Measurements from ENCODE around the gene RTN4IP1.
A peak's percentile ranks its signal among the peaks of the same experiment; 100 is the strongest.
"Not testable (repeated sequence)": the region's sequence is repeated elsewhere in the genome, so short reads cannot be mapped to it uniquely, and the experiment has no call there.

RTN4IP1 gene

DNA sequence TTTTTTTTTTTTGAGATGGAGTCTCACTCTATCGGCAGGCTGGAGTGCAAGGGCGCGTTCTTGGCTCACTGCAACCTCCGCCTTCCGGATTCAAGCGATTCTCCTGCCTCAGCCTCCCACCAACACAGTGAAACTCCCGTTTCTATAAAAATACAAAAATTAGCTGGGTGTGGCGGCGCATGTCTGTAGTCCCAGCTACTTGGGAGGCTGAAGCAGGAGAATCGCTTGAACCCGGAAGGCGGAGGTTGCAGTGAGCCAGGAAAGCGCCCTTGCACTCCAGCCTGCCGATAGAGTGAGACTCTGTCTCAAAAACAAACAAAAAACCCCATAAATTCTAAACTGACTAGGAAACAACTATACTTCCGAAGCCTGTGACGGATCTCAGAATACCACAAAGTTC lies 1.5 kb downstream of the RTN4IP1 start:
- DNase-seq = not testable (repeated sequence)

DNA sequence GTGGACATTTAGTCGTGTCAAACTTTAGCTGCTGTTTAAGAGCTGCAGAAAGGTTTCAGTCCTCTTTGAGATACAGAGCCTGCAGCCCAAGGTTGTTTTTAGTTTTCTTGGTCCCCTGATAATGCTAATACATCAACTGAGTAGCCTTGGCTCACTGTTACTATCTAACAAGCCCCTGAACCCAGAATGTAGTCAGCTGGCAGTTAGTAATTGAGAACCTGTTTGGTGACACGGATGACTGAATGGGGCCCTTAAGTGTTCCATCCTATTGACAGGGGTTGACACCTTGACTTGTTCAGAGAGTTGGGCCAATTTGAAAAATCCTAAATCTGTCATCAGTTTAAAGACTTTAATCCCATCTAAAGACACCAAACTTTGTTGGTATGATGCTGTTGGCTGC lies 2.8 kb downstream of the RTN4IP1 start:
- no peak for DNase-seq

DNA sequence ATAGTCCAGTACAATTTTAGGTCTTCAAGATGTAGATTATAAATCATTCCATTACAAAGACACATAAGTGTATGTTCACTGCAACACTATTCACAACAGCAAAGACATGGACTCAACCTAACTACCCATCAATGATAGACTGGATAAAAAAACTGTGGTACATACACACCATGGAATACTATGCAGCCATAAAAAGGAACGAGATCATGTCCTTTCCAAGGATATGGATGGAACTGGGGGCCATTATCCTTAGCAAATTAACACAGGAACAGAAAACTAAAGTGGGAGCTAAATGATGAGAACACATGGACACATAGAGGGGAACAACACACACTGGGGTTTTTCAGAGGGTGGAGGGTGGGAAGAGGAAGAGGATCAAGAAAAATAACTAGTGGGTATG lies 6.3 kb downstream of the RTN4IP1 start:
- DNase-seq = no peak

DNA sequence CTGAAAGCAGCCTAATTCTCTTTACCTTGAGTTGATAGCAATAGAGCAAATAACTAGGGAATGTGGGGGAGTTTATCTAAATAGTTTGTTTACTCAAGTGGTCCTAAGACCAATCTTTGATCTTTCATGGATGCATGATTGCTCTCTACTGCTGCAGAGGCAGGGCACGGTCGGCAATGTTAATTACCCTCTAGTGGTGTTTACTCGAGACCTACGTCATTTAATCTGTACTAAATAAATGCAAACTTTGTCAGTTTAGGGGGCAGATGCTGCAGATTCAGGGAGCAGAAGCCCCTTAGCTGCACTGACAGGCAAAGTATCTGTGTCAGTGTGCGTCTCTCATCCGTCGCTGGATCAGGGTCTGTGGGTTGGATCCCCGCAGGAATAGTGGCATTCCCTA lies 6.9 kb downstream of the RTN4IP1 start:
- DNase-seq = no peak

DNA sequence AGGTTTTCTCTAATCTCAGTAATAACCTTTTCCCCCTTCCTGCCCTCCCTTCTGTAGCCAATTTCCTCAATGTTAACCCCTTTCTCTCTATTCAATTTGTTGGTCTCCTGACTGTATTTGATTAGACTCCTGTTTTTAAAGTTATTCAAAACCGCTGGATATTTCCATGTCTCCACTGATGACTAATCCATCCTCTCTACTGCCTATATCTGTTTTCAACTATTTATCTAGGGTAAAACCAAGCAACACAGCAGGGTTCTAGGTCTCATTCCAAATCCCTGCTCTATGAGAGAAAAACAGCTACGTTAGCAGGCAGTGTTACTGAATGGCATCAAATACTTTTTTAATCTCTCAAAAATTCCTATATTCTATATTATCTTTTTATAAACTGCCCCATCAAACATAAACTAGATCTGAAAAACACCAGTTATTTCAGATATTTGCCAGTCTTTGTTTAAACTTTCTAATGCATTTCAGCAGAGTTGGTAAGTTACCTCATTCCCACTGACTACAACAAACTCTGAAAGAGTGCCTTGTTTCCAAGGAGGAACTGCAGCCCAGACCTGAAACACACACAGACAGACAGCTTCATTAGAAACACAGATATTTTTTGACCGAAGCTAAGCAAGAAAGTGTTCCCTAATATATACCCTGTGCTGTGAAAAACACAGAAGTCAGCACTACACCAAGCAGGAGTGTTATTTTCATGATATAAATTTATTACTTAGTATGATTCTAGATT lies 8.2 kb downstream of the RTN4IP1 start:
- peak; percentile 54 for DNase-seq

DNA sequence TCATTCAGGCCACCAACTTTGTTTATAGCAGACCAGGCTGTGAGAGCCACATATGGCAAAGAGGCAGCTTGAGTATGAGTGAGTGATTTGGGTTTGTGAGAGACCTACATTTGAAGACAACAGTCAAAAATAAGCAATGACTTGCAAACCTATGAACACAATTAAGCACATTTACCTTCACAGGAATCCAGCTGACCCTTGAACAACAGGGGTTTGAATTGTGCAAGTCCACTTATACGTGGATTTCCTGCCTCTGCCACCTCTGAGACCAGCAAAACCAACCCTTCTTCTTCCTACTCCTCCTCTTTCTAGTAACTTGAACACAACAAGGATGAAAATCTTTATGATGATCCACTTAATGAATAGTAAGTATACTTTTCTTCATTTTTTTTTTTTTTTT lies 10.1 kb downstream of the RTN4IP1 start:
- DNase-seq = no peak

DNA sequence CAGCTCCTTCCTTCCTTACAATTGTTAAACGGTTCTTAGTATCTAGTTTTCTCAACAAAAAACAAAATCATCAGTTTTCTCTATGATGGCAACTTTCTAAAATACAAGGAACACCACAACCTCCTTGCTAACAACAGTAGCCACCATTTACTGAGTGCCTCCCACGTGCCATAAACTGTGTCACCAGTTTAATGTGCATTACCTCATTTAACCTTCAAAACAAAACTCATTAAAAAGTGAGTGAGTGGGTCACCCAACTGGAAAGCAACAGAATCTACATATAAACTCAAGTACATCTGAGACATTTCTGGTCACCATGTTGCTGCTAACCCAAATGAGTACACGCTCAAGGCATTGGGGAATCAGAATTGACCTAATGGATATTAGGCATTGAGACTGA lies 11.0 kb downstream of the RTN4IP1 start:
- DNase-seq = no peak

DNA sequence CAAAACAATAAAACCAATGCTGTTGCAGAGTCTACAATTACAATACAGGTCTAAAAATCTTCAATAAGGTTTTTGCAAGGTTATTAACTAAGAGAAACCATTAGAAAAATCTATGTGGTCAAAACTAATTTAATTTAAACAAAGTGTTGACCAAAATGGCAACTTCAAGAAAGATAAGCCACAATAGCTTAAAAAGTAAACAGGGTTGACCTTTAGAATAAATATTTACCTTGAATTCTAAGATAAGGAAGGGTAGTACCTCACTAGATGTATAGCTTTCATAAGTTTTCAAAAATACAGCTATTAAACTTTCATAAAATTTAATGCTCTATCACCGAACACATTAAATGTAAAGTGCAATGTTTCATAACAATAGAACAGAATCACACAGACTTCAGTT lies 11.4 kb downstream of the RTN4IP1 start:
- no peak for DNase-seq

DNA sequence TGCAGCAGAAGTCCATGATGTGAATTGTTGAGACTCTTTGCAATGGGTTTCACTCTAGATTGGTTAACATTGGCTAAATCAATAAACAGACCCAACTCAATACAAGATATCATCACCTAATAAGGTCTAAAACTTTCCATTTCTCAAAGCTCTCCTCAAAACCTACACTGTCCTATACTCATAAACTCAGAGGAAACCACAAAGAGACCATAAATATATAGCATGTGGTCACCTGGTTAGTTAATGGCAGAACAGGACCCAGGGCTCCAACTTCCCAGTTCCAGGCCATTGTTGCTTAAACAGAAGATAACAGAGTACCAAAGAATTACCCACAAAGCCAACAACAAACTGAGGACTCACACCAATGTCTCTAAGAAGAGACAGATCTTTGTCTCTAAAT lies 12.0 kb downstream of the RTN4IP1 start:
- no peak for DNase-seq

DNA sequence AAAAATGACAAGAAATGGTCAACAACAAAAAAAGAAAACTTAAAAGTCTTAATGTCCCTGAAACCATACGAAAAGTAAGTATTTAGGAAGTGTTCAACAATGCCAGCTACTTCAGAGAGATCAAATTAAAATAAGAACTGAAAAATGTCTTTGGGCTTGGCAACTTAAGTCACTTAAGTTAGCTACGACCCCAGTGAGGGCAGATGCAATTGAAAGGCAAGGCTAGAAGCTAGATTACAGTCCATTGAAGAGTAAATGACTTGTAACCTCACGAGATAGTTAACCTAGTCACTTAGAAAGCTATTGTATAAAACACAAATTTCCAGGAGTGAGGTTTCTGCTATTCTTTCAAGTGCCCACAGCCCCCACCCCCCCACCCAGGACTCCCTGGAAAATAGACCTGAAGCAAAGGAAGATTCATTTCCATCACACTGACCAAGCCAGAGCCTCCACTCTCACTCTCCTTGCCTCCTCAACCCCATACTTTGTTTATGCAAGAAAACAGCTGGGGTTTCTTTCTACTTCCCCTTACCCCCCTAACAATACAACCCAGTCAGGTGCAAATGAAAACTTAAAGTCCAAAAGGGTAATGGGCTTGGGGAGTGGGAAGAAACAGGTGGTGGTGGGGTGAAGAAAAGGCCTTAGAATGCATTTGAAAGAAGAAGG lies 14.6 kb downstream of the RTN4IP1 start:
- DNase-seq = no peak

DNA sequence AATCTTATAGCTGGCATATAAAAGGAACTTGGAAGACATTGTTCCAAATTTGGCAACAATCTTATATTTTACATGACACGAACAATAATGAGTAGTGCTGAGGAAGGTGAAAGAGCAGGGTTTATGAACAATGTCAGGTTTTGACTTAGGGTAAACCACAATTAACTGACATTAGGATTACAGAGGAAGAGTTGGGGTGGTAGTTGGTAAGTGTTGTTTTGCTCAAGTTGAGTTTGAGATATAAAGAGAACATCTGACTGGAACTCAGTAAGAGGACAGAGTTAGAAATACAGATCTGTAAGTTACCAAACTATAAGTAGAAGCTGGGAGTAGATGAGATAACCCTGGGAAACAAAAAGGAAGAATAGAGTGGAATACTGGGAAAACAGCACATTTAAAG lies 15.1 kb downstream of the RTN4IP1 start:
- DNase-seq = no peak

DNA sequence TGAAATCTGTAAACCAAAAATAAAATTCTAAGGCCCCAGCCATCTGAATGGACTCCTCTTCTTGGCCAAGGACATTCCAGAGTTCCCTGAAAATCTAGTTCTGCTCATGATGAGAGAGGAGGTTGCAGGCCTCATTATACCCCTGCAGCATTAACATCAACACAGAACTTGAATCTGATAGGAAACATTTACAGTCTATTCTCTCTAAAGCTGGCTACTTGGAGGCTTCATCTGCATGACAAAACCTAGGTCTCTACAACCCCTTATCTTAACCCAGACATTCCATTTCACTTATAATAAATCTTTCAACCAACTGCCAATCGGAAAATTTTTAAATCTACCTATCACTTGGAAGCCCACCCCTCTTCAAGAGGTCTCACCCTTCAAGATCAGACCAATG lies 15.7 kb downstream of the RTN4IP1 start:
- no peak for DNase-seq

DNA sequence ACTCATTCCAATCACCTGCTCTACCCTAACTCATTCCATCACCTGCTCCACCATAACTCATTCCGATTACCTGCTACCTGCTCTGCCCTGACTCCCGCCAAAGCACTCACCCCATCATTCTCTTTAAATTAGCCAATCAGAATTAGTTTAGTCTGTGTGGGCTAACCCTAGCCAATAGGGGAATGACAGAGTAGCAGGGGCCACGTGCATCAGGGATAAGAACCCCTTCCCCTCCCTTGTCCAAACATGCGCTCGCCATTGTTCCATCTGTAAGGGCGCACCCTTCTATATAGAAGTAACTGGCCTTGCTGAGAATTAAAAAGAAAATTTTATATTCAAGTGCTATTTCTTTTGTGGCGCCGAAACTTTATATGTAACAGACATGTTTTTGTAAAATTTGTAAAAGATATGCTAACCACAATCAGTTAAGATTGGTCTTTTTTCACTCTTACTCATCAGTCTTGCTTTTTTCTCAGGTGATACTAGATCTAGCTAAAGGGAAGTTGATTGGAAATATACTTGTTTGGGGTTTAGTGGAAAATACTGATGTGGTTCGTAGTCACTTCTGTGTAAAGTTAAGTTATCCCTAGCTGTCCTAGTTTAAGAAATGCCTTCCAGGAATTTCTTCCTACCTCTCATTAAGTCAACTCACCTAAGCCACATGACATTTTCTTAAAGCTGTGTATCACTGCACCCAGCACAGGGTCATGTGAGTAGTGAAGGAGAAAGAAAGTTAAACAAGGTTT lies 16.5 kb downstream of the RTN4IP1 start:
- DNase-seq = no peak

DNA sequence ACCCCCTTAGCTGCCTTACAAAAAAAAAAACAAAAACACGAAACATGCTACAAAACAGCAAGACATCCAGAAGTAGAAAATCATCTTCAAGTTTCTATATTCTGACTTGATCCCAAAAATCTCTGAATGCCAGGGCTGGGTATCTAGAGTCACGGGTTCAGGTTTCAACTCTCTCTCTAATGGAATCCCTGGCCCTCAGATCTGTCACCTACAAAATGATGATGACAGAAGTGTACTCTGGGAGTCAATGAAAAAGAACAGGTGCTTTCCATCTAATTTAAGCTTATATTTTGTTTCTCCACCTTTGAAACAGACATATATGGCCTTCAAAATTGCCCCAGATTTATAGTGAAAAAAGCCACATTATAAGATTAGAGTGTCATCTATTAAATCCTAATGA lies 18.3 kb downstream of the RTN4IP1 start:
- DNase-seq = no peak

DNA sequence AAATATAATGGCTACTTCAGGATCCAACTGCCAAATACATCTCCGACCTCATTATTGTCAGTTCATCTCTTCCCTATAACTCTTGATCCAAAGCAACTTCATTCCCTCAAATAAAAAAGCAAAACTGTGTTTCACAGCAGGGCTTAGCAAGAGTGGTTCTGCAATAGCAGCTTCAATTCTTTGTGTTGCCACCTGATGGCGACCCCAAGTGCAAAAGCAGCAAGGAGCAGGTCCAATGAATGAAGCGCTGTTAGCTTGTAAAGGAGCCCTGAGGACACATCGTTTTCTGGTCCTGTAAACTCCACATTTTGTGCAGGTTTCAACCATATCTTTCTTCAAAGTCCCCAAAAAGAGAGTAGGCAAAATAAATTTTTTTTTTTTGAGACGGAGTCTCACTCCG lies 19.6 kb downstream of the RTN4IP1 start:
- no peak for DNase-seq

DNA sequence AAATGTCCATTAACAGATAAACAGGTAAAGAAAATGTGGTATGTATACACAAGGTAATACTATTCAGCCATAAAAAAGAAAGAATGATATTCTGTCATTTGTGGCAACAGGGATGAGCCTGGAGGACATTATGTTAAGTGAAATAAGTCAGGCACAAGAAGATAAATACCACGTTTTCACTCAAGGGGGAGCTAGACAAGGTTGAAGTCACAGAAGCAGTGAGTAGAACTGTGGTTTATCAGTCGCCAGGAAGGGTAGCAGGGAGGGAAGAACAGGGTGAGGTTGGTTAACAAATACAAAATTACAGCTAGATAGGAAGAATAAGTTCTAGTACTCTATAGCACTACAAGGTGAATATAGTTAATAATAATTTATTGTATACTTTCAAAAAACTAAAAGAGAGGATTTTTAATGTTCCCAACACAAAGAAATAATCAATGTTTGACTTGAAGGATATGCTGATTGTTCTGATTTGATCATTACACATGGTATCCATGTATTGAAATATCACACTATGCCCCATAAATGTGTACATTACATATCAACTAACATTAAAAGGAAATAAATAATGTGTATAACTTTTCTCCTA lies 21.1 kb downstream of the RTN4IP1 start:
- peak; percentile 48 for DNase-seq

DNA sequence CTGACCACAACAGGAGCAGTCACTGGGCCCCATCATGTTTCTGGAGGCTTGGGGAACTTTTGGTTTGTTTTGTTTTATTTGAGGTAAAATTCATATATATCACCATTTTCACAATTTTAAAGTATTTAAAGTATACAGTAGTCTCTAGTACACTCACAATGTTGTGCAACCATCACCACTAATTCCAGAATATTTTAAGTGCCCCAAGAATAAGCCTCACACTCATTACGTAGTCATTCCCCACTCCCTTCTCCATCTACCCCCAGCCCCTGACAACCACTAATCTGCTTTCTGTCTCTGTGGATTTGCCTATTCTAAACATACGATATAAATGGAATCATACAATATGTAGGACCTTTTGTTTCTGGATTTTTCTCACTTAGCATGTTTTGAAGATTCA lies 29.0 kb downstream of the RTN4IP1 start:
- peak; percentile 56 for DNase-seq

DNA sequence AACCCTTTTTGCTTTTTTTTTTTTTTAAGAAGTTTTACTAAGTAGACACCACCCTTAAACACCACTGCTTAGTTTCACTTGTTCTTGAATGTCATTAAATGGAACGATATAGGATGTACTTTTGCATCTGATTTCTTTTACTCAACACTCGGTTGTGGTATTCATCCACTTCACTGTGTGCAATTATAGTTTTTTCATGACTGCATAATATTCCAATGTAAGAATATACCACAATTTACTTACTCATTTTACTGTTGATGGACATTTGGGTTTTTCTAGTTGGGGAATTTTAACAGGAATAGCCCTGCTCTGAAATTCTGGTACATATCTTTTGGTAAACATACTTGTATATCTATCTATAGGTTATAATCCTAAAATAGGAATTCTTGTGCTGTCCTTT lies 29.9 kb downstream of the RTN4IP1 start:
- DNase-seq = no peak

DNA sequence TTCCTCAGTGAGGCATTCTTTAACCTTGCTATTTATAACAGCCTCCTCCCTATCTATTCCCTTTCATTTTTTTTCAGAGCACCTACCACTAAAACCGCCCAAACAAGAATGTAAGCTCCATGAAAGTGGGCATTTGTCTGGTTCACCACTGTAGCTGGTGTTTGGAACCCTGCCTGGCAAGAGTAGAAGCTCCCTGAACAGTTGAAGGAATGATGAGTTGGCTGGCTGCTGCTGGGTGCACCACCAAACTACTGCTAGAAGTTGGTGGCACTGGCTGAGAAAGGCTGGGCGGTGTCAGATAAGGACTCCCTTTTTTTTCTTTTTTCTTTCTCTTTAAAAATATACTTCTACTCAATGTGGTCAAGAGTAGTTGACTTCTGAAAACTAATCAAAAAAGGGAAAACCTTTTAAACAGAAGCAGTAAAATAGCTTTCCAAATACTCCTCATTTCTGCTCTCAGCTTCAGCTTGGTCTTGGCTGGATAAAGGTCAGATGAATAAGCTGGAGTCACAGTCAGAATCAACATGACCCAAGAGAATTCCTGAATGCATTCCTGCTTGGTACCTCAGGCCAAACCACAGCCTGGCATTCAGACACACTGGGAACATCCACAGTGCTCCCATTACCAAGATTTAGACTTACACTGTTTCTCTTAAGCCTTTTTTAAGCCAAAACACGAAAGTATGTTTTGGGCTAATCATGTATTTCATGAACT lies 38.0 kb downstream of the RTN4IP1 start:
- peak; percentile 80 for DNase-seq

DNA sequence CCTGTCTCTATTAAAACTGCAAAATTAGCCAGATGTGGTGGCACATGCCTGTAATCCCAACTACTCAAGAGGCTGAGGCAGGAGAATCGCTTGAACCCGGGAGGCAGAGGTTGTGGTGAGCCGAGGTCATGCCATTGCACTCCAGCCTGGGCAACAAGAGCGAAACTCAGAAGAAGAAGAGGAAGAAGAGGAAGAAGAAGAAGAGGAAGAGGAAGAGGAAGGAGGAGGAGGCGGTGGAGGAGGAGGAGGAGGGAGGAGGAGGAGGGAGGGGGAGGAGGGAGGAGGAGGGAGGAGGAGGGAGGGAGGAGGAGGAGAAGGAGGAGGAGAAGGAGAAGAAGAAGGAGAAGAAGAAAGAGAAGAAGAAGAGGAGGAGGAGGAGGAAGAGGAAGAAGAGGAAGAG lies 40.4 kb downstream of the RTN4IP1 start:
- not testable (repeated sequence) for DNase-seq

DNA sequence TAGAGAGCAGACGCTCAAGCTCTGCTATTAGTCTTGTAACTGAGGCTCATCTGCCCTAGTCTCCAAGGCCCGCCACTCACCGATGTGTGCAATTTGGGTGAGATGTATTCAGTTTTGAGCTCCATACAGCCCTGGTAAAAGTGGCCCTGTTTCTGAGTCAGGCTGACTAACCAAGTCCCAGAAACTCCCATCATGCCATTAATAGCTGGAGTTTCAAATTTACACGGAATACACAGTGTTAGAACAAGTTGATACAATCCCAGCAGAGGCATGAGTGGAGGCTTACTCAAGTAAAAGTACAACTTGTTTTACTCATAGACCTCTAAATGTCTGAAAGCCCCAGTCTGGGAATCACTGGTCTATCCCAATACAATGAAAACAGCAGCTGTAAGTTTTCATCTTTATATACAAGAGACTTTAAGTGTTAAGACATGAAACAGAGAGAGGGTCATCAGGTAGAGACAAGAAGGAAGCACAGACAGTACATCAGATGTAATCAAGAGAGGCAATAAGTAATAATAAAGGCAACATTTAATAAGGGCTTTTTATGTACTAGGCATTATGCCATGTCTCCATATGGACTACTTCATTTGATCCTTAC lies 42.4 kb downstream of the RTN4IP1 start:
- no peak for DNase-seq

DNA sequence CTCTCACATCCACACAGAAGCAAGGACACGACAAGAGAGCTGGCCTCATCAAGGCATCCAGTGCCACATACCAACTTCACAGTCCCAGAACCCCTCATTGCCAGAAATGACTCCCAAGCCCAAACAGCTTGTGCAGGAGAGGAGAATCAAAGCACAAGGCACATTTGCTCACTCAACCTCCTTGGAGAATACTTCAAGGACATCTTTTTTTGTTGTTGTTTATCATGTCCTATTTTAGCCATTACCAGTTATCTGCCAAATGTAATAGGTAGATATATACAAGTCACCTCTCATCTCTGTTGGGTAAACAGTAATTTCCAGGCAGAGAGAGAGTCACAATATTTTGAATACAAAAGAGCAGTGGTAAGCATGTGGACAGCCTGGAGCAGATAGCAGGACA lies 47.8 kb downstream of the RTN4IP1 start:
- DNase-seq = no peak

DNA sequence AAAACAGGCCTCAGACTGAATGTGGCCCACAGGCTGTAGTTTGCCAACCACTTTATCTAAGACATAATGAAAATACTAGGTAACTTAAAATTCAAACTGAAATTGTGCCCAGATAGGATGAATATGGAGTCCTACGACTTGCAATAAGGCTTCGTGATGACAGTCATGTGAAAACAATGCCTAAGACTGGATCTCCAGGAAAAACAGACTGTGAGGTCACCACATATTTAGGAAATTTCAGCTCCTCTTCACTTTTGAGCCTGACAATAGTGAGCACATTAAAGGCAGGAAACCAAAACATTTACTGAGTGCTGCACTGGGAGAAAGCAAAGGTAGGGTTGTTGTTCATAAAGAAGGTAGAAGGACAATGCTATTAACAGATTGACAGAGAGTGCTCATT lies 50.0 kb downstream of the RTN4IP1 start:
- DNase-seq = peak; percentile 19
